ENCODE measurements around the gene MTHFS. TPM values are rescaled to one million over a fixed set of nuclear protein-coding genes. Genes with fewer than 3 reads are reported as not detected.
A peak's percentile ranks its signal among the peaks of the same experiment; 100 is the strongest.

Gene MTHFS
- total and polyA plus RNA-seq, 4 experiments from 2014 or later, result 21.3 to 136 (median 44.2) TPM

- Mint-ChIP-seq H3K9me3 (peaks cover 0 to 39% (median 30%) of the 10 kb centered on the region in 8 donors), H3K4me1 (peaks cover 10 to 23% (median 18%) of the 10 kb centered on the region in 4 donors), H3K27me3 (no peaks in the 10 kb centered on the region), H3K36me3 (peaks cover 90 to 91% of the 10 kb centered on the region in 2 donors), H3K27ac (no peak overlapping the region), H3K4me3 (no peak overlapping the region)
- Histone ChIP-seq H3K9me3 (ENCODE audit: control insufficient read depth in 1 of 2, low read length in 2 of 2) (peaks cover 0 to 8% of the 10 kb centered on the region in 2 donors), H3K36me3 (ENCODE audit: insufficient read depth, low read length) (peaks cover 30% of the 10 kb centered on the region), H3K27me3 (ENCODE audit: insufficient read depth, low read length) (no peaks in the 10 kb centered on the region), H3K27ac (ENCODE audit: low read depth, low read length) (no peak overlapping the region), H3K4me1 (ENCODE audit: insufficient read depth, low read length) (no peaks in the 10 kb centered on the region), H3K4me3 (ENCODE audit: low read length in 2 of 2) (no peak overlapping the region)
- ChIA-PET CTCF (ENCODE audit: partially characterized antibody) (interaction anchor here (1.9 kb wide), 1 partner anchor 28 kb away, joined by 6 read pairs; no protein-coding TSS in a partner anchor), POLR2A (ENCODE audit: partially characterized antibody) (no interaction called here)
- intact Hi-C loops (cut with micrococcal nuclease), result no loop called here
- no peak for DNase-seq
Observed at GRCh38 chr15:79881668-79882067, 15.1 kb downstream of the MTHFS start.

- no peak overlapping the region for H3K4me3 ChIP-seq (ENCODE audit: low read length in 2 of 2)
- Mint-ChIP-seq H3K27ac (no peak overlapping the region), H3K36me3 (peaks cover 90 to 92% of the 10 kb centered on the region in 2 donors), H3K9me3 (peaks cover 0 to 43% (median 33%) of the 10 kb centered on the region in 8 donors), H3K4me3 (no peak overlapping the region), H3K27me3 (no peaks in the 10 kb centered on the region), H3K4me1 (peaks cover 10 to 23% (median 18%) of the 10 kb centered on the region in 4 donors)
- no peak for DNase-seq
- peaks cover 0 to 8% of the 10 kb centered on the region in 2 donors for H3K9me3 ChIP-seq (ENCODE audit: control insufficient read depth in 1 of 2, low read length in 2 of 2)
- H3K36me3 ChIP-seq (ENCODE audit: insufficient read depth, low read length), result peaks cover 28% of the 10 kb centered on the region
- ChIA-PET POLR2A (ENCODE audit: partially characterized antibody) (no interaction called here), CTCF (ENCODE audit: partially characterized antibody) (interaction anchor here (1.9 kb wide), 1 partner anchor 28 kb away, joined by 6 read pairs; no protein-coding TSS in a partner anchor)
- H3K4me1 ChIP-seq (ENCODE audit: insufficient read depth, low read length), result no peaks in the 10 kb centered on the region
- intact Hi-C loops (cut with micrococcal nuclease), result no loop called here
- H3K27me3 ChIP-seq (ENCODE audit: insufficient read depth, low read length), result no peaks in the 10 kb centered on the region
- H3K27ac ChIP-seq (ENCODE audit: low read depth, low read length), result no peak overlapping the region
Observed at GRCh38 chr15:79881254-79881653, 15.6 kb downstream of the MTHFS start.

GRCh38 chr15:79878078-79878705, 18.6 kb downstream of the MTHFS start:
- no peak overlapping the region for H3K27ac ChIP-seq (ENCODE audit: low read depth, low read length)
- no peak for DNase-seq
- Mint-ChIP-seq H3K9me3 (peaks cover 0 to 73% (median 56%) of the 10 kb centered on the region in 8 donors), H3K36me3 (peaks cover 89 to 91% of the 10 kb centered on the region in 2 donors), H3K4me3 (peak overlapping the region in 1 of 8 donors; percentile 22), H3K27ac (peak overlapping the region in 3 of 7 donors; percentile 32 to 55 (median 36)), H3K27me3 (no peaks in the 10 kb centered on the region), H3K4me1 (peaks cover 6 to 13% (median 12%) of the 10 kb centered on the region in 4 donors)
- no peaks in the 10 kb centered on the region for H3K4me1 ChIP-seq (ENCODE audit: insufficient read depth, low read length)
- ChIA-PET CTCF (ENCODE audit: partially characterized antibody) (no interaction called here), POLR2A (ENCODE audit: partially characterized antibody) (no interaction called here)
- peaks cover 0 to 26% of the 10 kb centered on the region in 2 donors for H3K9me3 ChIP-seq (ENCODE audit: control insufficient read depth in 1 of 2, low read length in 2 of 2)
- no peak overlapping the region for H3K4me3 ChIP-seq (ENCODE audit: low read length in 2 of 2)
- peaks cover 17% of the 10 kb centered on the region for H3K36me3 ChIP-seq (ENCODE audit: insufficient read depth, low read length)
- no peaks in the 10 kb centered on the region for H3K27me3 ChIP-seq (ENCODE audit: insufficient read depth, low read length)
- intact Hi-C loops (cut with micrococcal nuclease), result no loop called here

- intact Hi-C loops (cut with micrococcal nuclease), result no loop called here
- Histone ChIP-seq H3K9me3 (ENCODE audit: control insufficient read depth in 1 of 2, low read length in 2 of 2) (peaks cover 0 to 26% of the 10 kb centered on the region in 2 donors), H3K36me3 (ENCODE audit: insufficient read depth, low read length) (peaks cover 4% of the 10 kb centered on the region), H3K4me1 (ENCODE audit: insufficient read depth, low read length) (peaks cover 11% of the 10 kb centered on the region), H3K27me3 (ENCODE audit: insufficient read depth, low read length) (no peaks in the 10 kb centered on the region), H3K27ac (ENCODE audit: low read depth, low read length) (no peak overlapping the region), H3K4me3 (ENCODE audit: low read length in 2 of 2) (no peak overlapping the region)
- ChIA-PET POLR2A (ENCODE audit: partially characterized antibody) (interaction anchor here (1.3 kb wide), 1 partner anchor 21 kb away, joined by 4 read pairs; the partner anchor contains the start of gene MTHFS), CTCF (ENCODE audit: partially characterized antibody) (interaction anchor here (0.8 kb wide), 1 partner anchor 22 kb away, joined by 3 read pairs; no protein-coding TSS in a partner anchor)
- Mint-ChIP-seq H3K27ac (peak overlapping the region in 2 of 7 donors; percentile 17 to 57), H3K27me3 (no peaks in the 10 kb centered on the region), H3K36me3 (peaks cover 79 to 86% of the 10 kb centered on the region in 2 donors), H3K4me3 (no peak overlapping the region), H3K4me1 (peaks cover 18 to 20% (median 18%) of the 10 kb centered on the region in 4 donors), H3K9me3 (peaks cover 0 to 76% (median 56%) of the 10 kb centered on the region in 8 donors)
- DNase-seq, result no peak
Observed at GRCh38 chr15:79875213-79875612, 21.6 kb downstream of the MTHFS start.

GRCh38 chr15:79874242-79874641, 22.6 kb downstream of the MTHFS start:
- H3K9me3 ChIP-seq (ENCODE audit: control insufficient read depth in 1 of 2, low read length in 2 of 2), result peaks cover 0 to 26% of the 10 kb centered on the region in 2 donors
- no peak for DNase-seq
- intact Hi-C loops (cut with micrococcal nuclease), result no loop called here
- no peaks in the 10 kb centered on the region for H3K27me3 ChIP-seq (ENCODE audit: insufficient read depth, low read length)
- H3K27ac Mint-ChIP-seq, result peak overlapping the region in 3 of 7 donors; percentile 58 to 89 (median 65)
- H3K4me3 ChIP-seq (ENCODE audit: low read length in 2 of 2), result no peak overlapping the region
- CTCF ChIA-PET (ENCODE audit: partially characterized antibody), result interaction anchor here (1.8 kb wide), 1 partner anchor 20 kb away, joined by 17 read pairs; no protein-coding TSS in a partner anchor
- POLR2A ChIA-PET (ENCODE audit: partially characterized antibody), result interaction anchor here (0.6 to 1.2 kb wide), 3 partner anchors 22 to 148 kb away, joined by 3 to 5 read pairs (median 3); no protein-coding TSS in a partner anchor
- peaks cover 11% of the 10 kb centered on the region for H3K4me1 ChIP-seq (ENCODE audit: insufficient read depth, low read length)
- H3K4me3 Mint-ChIP-seq, result no peak overlapping the region
- H3K36me3 ChIP-seq (ENCODE audit: insufficient read depth, low read length), result peaks cover 4% of the 10 kb centered on the region
- peaks cover 18 to 21% (median 18%) of the 10 kb centered on the region in 4 donors for H3K4me1 Mint-ChIP-seq
- no peak overlapping the region for H3K27ac ChIP-seq (ENCODE audit: low read depth, low read length)
- H3K9me3 Mint-ChIP-seq, result peaks cover 0 to 66% (median 49%) of the 10 kb centered on the region in 8 donors
- peaks cover 71 to 77% of the 10 kb centered on the region in 2 donors for H3K36me3 Mint-ChIP-seq
- no peaks in the 10 kb centered on the region for H3K27me3 Mint-ChIP-seq

- no peaks in the 10 kb centered on the region for H3K27me3 ChIP-seq (ENCODE audit: insufficient read depth, low read length)
- H3K4me1 ChIP-seq (ENCODE audit: insufficient read depth, low read length), result peaks cover 11% of the 10 kb centered on the region
- H3K4me1 Mint-ChIP-seq, result peaks cover 18 to 24% (median 20%) of the 10 kb centered on the region in 4 donors
- peaks cover 74% of the 10 kb centered on the region in 2 donors for H3K36me3 Mint-ChIP-seq
- no peak overlapping the region for H3K4me3 ChIP-seq (ENCODE audit: low read length in 2 of 2)
- H3K27ac ChIP-seq (ENCODE audit: low read depth, low read length), result no peak overlapping the region
- peak overlapping the region; percentile 65 to 89 (median 81) for H3K27ac Mint-ChIP-seq
- H3K4me3 Mint-ChIP-seq, result peak overlapping the region in 6 of 8 donors; percentile 17 to 72 (median 44)
- peaks cover 0 to 18% of the 10 kb centered on the region in 2 donors for H3K9me3 ChIP-seq (ENCODE audit: control insufficient read depth in 1 of 2, low read length in 2 of 2)
- POLR2A ChIA-PET (ENCODE audit: partially characterized antibody), result interaction anchor here (1.0 kb wide), 1 partner anchor 24 kb away, joined by 5 read pairs; the partner anchor contains the start of gene MTHFS
- CTCF ChIA-PET (ENCODE audit: partially characterized antibody), result interaction anchor here (1.4 to 2.4 kb wide), 2 partner anchors 18 to 24 kb away, joined by 3 to 15 read pairs; no protein-coding TSS in a partner anchor
- intact Hi-C loops (cut with micrococcal nuclease), result no loop called here
- H3K9me3 Mint-ChIP-seq, result peaks cover 0 to 49% (median 33%) of the 10 kb centered on the region in 8 donors
- peak; percentile 37 to 87 (median 55) for DNase-seq
- peaks cover 4% of the 10 kb centered on the region for H3K36me3 ChIP-seq (ENCODE audit: insufficient read depth, low read length)
- no peaks in the 10 kb centered on the region for H3K27me3 Mint-ChIP-seq
Observed at GRCh38 chr15:79872358-79873017, 24.3 kb downstream of the MTHFS start.

- Histone ChIP-seq H3K9me3 (ENCODE audit: control insufficient read depth in 1 of 2, low read length in 2 of 2) (peaks cover 0 to 1% of the 10 kb centered on the region in 2 donors), H3K36me3 (ENCODE audit: insufficient read depth, low read length) (no peaks in the 10 kb centered on the region), H3K4me3 (ENCODE audit: low read length in 2 of 2) (no peak overlapping the region), H3K27me3 (ENCODE audit: insufficient read depth, low read length) (no peaks in the 10 kb centered on the region), H3K4me1 (ENCODE audit: insufficient read depth, low read length) (peaks cover 11% of the 10 kb centered on the region), H3K27ac (ENCODE audit: low read depth, low read length) (no peak overlapping the region)
- POLR2A ChIA-PET (ENCODE audit: partially characterized antibody), result no interaction called here
- intact Hi-C loops (cut with micrococcal nuclease), result no loop called here
- DNase-seq, result no peak
- CTCF ChIA-PET (ENCODE audit: partially characterized antibody), result interaction anchor here (1.3 to 8.2 kb wide), 3 partner anchors 9 to 19 kb away, joined by 4 to 74 read pairs (median 5); no protein-coding TSS in a partner anchor
- H3K4me1 Mint-ChIP-seq, result peaks cover 14 to 24% (median 21%) of the 10 kb centered on the region in 4 donors
- H3K27me3 Mint-ChIP-seq, result no peaks in the 10 kb centered on the region
- peaks cover 58 to 62% of the 10 kb centered on the region in 2 donors for H3K36me3 Mint-ChIP-seq
- peaks cover 0 to 9% (median 0%) of the 10 kb centered on the region in 8 donors for H3K9me3 Mint-ChIP-seq
- H3K27ac Mint-ChIP-seq, result no peak overlapping the region
- H3K4me3 Mint-ChIP-seq, result no peak overlapping the region
Observed at GRCh38 chr15:79868554-79868953, 28.3 kb downstream of the MTHFS start.
